ENCODE measurements around the gene GAR1. TPM values are rescaled to one million over a fixed set of nuclear protein-coding genes. Genes with fewer than 3 reads are reported as not detected.

The GAR1 gene
- total RNA-seq, 1 experiment from 2014 or later = 15.9 TPM

DNA sequence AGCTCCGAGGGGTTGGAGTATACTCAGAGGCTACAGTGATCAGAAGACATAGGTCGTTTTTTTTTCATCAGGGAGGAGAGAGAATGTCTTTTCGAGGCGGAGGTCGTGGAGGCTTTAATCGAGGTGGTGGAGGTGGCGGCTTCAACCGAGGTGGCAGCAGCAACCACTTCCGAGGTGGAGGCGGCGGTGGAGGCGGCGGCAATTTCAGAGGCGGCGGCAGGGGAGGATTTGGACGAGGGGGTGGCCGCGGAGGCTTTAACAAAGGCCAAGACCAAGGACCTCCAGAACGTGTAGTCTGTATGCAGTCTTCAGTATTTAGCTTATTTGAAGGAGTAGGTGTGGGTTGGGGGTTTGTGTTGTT lies 500 bp downstream of the GAR1 start:
- Histone ChIP-seq H2AFZ (ENCODE audit: low read length) (peak overlapping the region; percentile 98), H3F3A (ENCODE audit: low read length, unreplicated experiment) (no peaks in the 10 kb centered on the region), H3K27ac (ENCODE audit: low read length) (peak overlapping the region; percentile 79), H3K4me1 (ENCODE audit: insufficient read depth, low read length) (peaks cover 8% of the 10 kb centered on the region; the same call in 1 of the 2 replicates), H3K27me3 (ENCODE audit: low read length) (no peaks in the 10 kb centered on the region), H3K9me2 (replicated peaks; ENCODE audit: low read length) (no peaks in the 10 kb centered on the region), H3K9me3 (ENCODE audit: low read length) (no peaks in the 10 kb centered on the region), H3K9ac (ENCODE audit: low read length) (peak overlapping the region; percentile 99), H3K36me3 (ENCODE audit: low read depth, low read length) (peaks cover 20% of the 10 kb centered on the region; the same call in 1 of the 2 replicates), H4K20me1 (ENCODE audit: low read length) (no peaks in the 10 kb centered on the region), H3K4me3 (ENCODE audit: low read length) (peak overlapping the region; percentile 98), H3K4me2 (ENCODE audit: low read length) (peak overlapping the region; percentile 92), H3K79me2 (ENCODE audit: low read length) (peaks cover 52% of the 10 kb centered on the region)
- ChIA-PET POLR2A (ENCODE audit: unreplicated experiment) (no interaction called here), CTCF (no interaction called here)
- DNase-seq (no peak), ATAC-seq (no peak; the same call in 1 of the 2 replicates)
- BruUV-seq (replicated peaks) = no TSS peak
- intact Hi-C loops (cut with micrococcal nuclease) = loop anchor here (5.0 kb wide), 1 partner anchor 384 kb away; the partner anchor contains the start of gene SEC24B
- TF ChIP-seq EZH2 (IDR thresholded peaks at IDR 0.05; ENCODE audit: low read length, unreplicated experiment) (no peak), EZH2phosphoT487 (IDR thresholded peaks at IDR 0.05; ENCODE audit: borderline replicate concordance, low read length) (no peak)
- TF ChIP-seq, protein P1, sequence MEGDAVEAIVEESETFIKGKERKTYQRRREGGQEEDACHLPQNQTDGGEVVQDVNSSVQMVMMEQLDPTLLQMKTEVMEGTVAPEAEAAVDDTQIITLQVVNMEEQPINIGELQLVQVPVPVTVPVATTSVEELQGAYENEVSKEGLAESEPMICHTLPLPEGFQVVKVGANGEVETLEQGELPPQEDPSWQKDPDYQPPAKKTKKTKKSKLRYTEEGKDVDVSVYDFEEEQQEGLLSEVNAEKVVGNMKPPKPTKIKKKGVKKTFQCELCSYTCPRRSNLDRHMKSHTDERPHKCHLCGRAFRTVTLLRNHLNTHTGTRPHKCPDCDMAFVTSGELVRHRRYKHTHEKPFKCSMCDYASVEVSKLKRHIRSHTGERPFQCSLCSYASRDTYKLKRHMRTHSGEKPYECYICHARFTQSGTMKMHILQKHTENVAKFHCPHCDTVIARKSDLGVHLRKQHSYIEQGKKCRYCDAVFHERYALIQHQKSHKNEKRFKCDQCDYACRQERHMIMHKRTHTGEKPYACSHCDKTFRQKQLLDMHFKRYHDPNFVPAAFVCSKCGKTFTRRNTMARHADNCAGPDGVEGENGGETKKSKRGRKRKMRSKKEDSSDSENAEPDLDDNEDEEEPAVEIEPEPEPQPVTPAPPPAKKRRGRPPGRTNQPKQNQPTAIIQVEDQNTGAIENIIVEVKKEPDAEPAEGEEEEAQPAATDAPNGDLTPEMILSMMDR (conservative IDR thresholded peaks at IDR 0.05; ENCODE audit: low read depth, low read length) = no peak

DNA sequence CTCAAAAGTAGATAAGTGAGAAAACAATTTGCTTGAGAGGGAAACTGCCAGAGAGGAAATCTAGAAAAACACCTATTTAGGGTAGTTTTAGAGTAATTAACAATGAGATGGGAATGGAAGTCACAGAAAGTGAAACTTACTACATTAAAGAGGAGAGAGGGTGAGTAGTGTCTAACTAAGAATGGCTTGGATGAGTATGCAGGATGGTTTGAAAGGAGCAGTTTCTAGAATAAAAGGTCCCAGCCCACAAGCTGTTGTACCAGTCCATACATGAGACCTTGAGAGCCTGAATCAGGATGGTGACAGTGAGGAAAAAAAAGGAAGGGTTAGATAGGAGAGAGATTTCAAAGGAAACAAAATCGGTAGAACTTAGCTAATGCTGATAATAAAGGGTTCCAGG lies 1.3 kb downstream of the GAR1 start:
- H3K79me2 ChIP-seq (ENCODE audit: low read length) = peaks cover 52% of the 10 kb centered on the region
- H3K27ac ChIP-seq (ENCODE audit: low read length) = no peak overlapping the region
- peaks cover 8% of the 10 kb centered on the region; the same call in 1 of the 2 replicates for H3K4me1 ChIP-seq (ENCODE audit: insufficient read depth, low read length)
- DNase-seq (no peak), ATAC-seq (no peak)
- no TSS peak for BruUV-seq (replicated peaks)
- H2AFZ ChIP-seq (ENCODE audit: low read length) = no peak overlapping the region
- H3F3A ChIP-seq (ENCODE audit: low read length, unreplicated experiment) = no peaks in the 10 kb centered on the region
- no peaks in the 10 kb centered on the region for H3K27me3 ChIP-seq (ENCODE audit: low read length)
- H3K4me2 ChIP-seq (ENCODE audit: low read length) = peak overlapping the region; percentile 92
- peak overlapping the region; percentile 99; the same call in 1 of the 2 replicates for H3K9ac ChIP-seq (ENCODE audit: low read length)
- H3K36me3 ChIP-seq (ENCODE audit: low read depth, low read length) = peaks cover 23% of the 10 kb centered on the region; the same call in 1 of the 2 replicates
- no peaks in the 10 kb centered on the region for H3K9me3 ChIP-seq (ENCODE audit: low read length)
- POLR2A ChIA-PET (ENCODE audit: unreplicated experiment) = no interaction called here
- CTCF ChIA-PET = no interaction called here
- H4K20me1 ChIP-seq (ENCODE audit: low read length) = no peaks in the 10 kb centered on the region
- peak overlapping the region; percentile 98 for H3K4me3 ChIP-seq (ENCODE audit: low read length)
- no peaks in the 10 kb centered on the region for H3K9me2 ChIP-seq (replicated peaks; ENCODE audit: low read length)
- TF ChIP-seq EZH2 (IDR thresholded peaks at IDR 0.05; ENCODE audit: low read length, unreplicated experiment) = no peak
- TF ChIP-seq, protein P1 (conservative IDR thresholded peaks at IDR 0.05; ENCODE audit: low read depth, low read length) = no peak
- TF ChIP-seq EZH2phosphoT487 (IDR thresholded peaks at IDR 0.05; ENCODE audit: borderline replicate concordance, low read length) = no peak
- intact Hi-C loops (cut with micrococcal nuclease) = loop anchor here (5.0 kb wide), 1 partner anchor 385 kb away; the partner anchor contains the start of gene SEC24B

DNA sequence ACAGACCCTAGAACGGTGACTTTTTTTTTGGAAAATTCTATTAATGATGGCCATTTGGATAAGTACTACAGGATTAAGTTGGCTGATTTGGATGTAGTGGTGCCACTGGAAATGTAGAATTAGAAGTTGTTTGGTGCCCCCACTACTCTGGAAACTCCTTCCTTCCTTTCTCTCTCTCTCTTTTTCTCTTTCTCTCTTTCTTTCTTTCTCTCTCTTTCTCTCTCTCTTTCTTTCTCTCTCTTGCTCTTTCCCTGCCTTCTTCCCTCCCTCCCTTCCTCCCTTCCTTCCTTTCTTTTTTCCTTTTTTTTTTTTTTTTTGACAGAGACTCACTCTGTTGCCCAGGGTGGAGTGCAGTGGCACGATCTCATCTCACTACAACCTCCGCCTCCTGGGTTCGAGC lies 2.7 kb downstream of the GAR1 start:
- Histone ChIP-seq H3K9me3 (ENCODE audit: low read length) (no peaks in the 10 kb centered on the region), H2AFZ (ENCODE audit: low read length) (no peak overlapping the region), H3K27me3 (ENCODE audit: low read length) (no peaks in the 10 kb centered on the region), H3F3A (ENCODE audit: low read length, unreplicated experiment) (no peaks in the 10 kb centered on the region), H3K79me2 (ENCODE audit: low read length) (peaks cover 52% of the 10 kb centered on the region), H3K4me3 (ENCODE audit: low read length) (no peak overlapping the region), H3K4me2 (ENCODE audit: low read length) (no peak overlapping the region), H4K20me1 (ENCODE audit: low read length) (no peaks in the 10 kb centered on the region), H3K36me3 (ENCODE audit: low read depth, low read length) (peaks cover 26% of the 10 kb centered on the region; the same call in 1 of the 2 replicates), H3K27ac (ENCODE audit: low read length) (no peak overlapping the region), H3K9ac (ENCODE audit: low read length) (no peak overlapping the region), H3K4me1 (ENCODE audit: insufficient read depth, low read length) (peaks cover 8% of the 10 kb centered on the region; the same call in 1 of the 2 replicates), H3K9me2 (replicated peaks; ENCODE audit: low read length) (no peaks in the 10 kb centered on the region)
- intact Hi-C loops (cut with micrococcal nuclease) = loop anchor here (5.0 kb wide), 1 partner anchor 386 kb away; the partner anchor contains the start of gene SEC24B
- POLR2A ChIA-PET (ENCODE audit: unreplicated experiment) = no interaction called here
- TF ChIP-seq EZH2phosphoT487 (IDR thresholded peaks at IDR 0.05; ENCODE audit: borderline replicate concordance, low read length) (no peak), EZH2 (IDR thresholded peaks at IDR 0.05; ENCODE audit: low read length, unreplicated experiment) (no peak)
- TF ChIP-seq, protein P1 (conservative IDR thresholded peaks at IDR 0.05; ENCODE audit: low read depth, low read length) = no peak
- ATAC-seq (no peak), DNase-seq (no peak)
- no TSS peak for BruUV-seq (replicated peaks)
- CTCF ChIA-PET = no interaction called here
